Measurements from ENCODE around the gene CREB5.

Gene CREB5

DNA sequence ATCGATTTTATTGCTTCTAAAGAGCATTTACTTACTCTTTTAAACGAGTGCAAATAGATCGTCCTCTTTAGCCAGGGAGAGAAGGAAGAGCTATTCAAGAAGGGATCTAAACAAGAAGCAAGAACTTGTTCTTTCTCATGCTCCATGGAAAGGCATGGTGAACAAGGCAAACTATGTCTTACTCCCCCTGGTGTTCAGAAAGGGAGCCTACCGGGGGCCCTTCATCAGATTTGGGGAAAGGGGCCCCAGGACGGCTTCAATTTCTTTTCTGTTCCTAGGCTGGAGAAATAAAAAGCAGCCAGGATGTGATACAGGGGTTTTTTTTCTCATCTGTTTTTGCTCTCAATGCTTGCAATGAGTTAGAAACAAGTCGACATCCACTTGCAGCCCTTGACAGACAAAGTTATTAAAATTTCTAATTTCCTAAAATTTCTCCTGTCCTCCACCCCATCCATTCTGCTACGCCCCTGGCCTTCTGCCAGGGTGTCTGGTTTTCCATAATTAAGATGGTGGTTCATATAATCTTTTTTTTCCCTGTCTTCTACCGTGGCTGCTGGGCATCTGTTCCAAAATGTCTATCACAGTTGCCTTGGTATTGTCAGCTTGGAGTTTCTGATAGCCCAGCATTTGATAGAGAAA is 214.4 kb downstream of the CREB5 start:
- Histone ChIP-seq H3K36me3 (ENCODE audit: insufficient read depth) (no peaks in the 10 kb centered on the region), H3K4me2 (no peak overlapping the region), H3K79me2 (ENCODE audit: insufficient read depth, low read depth) (no peaks in the 10 kb centered on the region), H3K4me3 (IDR thresholded peaks at IDR 0.05; ENCODE audit: insufficient read depth, low read depth, low read length) (no peak overlapping the region), H4K20me1 (ENCODE audit: insufficient read depth) (no peaks in the 10 kb centered on the region), H3K27ac (no peak overlapping the region), H3K9ac (no peak overlapping the region), H2AFZ (ENCODE audit: low read depth) (no peak overlapping the region), H3K4me1 (ENCODE audit: low read depth, poor library complexity, severe bottlenecking) (peaks cover 7% of the 10 kb centered on the region), H3K27me3 (ENCODE audit: insufficient read depth, low read depth) (no peaks in the 10 kb centered on the region)
- TF ChIP-seq, protein P1, sequence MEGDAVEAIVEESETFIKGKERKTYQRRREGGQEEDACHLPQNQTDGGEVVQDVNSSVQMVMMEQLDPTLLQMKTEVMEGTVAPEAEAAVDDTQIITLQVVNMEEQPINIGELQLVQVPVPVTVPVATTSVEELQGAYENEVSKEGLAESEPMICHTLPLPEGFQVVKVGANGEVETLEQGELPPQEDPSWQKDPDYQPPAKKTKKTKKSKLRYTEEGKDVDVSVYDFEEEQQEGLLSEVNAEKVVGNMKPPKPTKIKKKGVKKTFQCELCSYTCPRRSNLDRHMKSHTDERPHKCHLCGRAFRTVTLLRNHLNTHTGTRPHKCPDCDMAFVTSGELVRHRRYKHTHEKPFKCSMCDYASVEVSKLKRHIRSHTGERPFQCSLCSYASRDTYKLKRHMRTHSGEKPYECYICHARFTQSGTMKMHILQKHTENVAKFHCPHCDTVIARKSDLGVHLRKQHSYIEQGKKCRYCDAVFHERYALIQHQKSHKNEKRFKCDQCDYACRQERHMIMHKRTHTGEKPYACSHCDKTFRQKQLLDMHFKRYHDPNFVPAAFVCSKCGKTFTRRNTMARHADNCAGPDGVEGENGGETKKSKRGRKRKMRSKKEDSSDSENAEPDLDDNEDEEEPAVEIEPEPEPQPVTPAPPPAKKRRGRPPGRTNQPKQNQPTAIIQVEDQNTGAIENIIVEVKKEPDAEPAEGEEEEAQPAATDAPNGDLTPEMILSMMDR (conservative IDR thresholded peaks at IDR 0.05; ENCODE audit: low read depth, low read length), result peak; percentile 93

DNA sequence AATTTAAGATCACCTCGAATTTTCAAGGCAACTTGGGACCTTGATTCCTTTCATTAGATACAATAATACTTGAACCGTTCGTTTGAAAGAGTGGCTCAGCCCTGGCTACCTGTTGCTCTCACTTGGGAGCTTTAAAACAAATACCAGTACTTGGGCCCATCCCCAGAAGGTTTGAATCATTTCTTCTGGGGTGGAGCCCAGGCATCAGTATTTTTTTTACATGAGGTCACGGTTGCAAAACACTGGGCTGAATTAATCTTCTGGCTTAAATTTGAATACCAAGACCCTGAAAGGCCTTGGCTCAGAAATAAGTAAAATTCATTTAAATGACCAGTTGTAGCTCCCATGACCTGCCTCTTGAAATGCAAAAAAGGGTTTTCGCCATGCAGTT is 214.9 kb downstream of the CREB5 start:
- H3K9ac ChIP-seq, result no peak overlapping the region
- H2AFZ ChIP-seq (ENCODE audit: low read depth), result no peak overlapping the region
- peaks cover 7% of the 10 kb centered on the region for H3K4me1 ChIP-seq (ENCODE audit: low read depth, poor library complexity, severe bottlenecking)
- no peak overlapping the region for H3K4me2 ChIP-seq
- no peaks in the 10 kb centered on the region for H3K27me3 ChIP-seq (ENCODE audit: insufficient read depth, low read depth)
- TF ChIP-seq, protein P1 (conservative IDR thresholded peaks at IDR 0.05; ENCODE audit: low read depth, low read length), result no peak
- H4K20me1 ChIP-seq (ENCODE audit: insufficient read depth), result no peaks in the 10 kb centered on the region
- H3K36me3 ChIP-seq (ENCODE audit: insufficient read depth), result no peaks in the 10 kb centered on the region
- H3K27ac ChIP-seq, result no peak overlapping the region
- H3K4me3 ChIP-seq (IDR thresholded peaks at IDR 0.05; ENCODE audit: insufficient read depth, low read depth, low read length), result no peak overlapping the region
- H3K79me2 ChIP-seq (ENCODE audit: insufficient read depth, low read depth), result no peaks in the 10 kb centered on the region

GRCh38 chr7:28627896-28628295 is 215.6 kb downstream of the CREB5 start:
- H3K36me3 ChIP-seq (ENCODE audit: insufficient read depth), result no peaks in the 10 kb centered on the region
- peaks cover 7% of the 10 kb centered on the region for H3K4me1 ChIP-seq (ENCODE audit: low read depth, poor library complexity, severe bottlenecking)
- no peak overlapping the region for H3K27ac ChIP-seq
- TF ChIP-seq, protein P1 (conservative IDR thresholded peaks at IDR 0.05; ENCODE audit: low read depth, low read length), result no peak
- no peak overlapping the region for H2AFZ ChIP-seq (ENCODE audit: low read depth)
- no peak overlapping the region for H3K4me2 ChIP-seq
- no peak overlapping the region for H3K9ac ChIP-seq
- no peaks in the 10 kb centered on the region for H3K79me2 ChIP-seq (ENCODE audit: insufficient read depth, low read depth)
- H3K4me3 ChIP-seq (IDR thresholded peaks at IDR 0.05; ENCODE audit: insufficient read depth, low read depth, low read length), result no peak overlapping the region
- H4K20me1 ChIP-seq (ENCODE audit: insufficient read depth), result no peaks in the 10 kb centered on the region
- H3K27me3 ChIP-seq (ENCODE audit: insufficient read depth, low read depth), result no peaks in the 10 kb centered on the region

GRCh38 chr7:28629216-28629842 is 217.0 kb downstream of the CREB5 start:
- H3K27me3 ChIP-seq (ENCODE audit: insufficient read depth, low read depth), result no peaks in the 10 kb centered on the region
- H3K9ac ChIP-seq, result no peak overlapping the region
- no peak overlapping the region for H3K4me3 ChIP-seq (IDR thresholded peaks at IDR 0.05; ENCODE audit: insufficient read depth, low read depth, low read length)
- H3K79me2 ChIP-seq (ENCODE audit: insufficient read depth, low read depth), result no peaks in the 10 kb centered on the region
- H3K36me3 ChIP-seq (ENCODE audit: insufficient read depth), result no peaks in the 10 kb centered on the region
- no peaks in the 10 kb centered on the region for H4K20me1 ChIP-seq (ENCODE audit: insufficient read depth)
- no peak overlapping the region for H3K27ac ChIP-seq
- no peak overlapping the region for H3K4me2 ChIP-seq
- no peaks in the 10 kb centered on the region for H3K4me1 ChIP-seq (ENCODE audit: low read depth, poor library complexity, severe bottlenecking)
- no peak overlapping the region for H2AFZ ChIP-seq (ENCODE audit: low read depth)
- TF ChIP-seq, protein P1 (conservative IDR thresholded peaks at IDR 0.05; ENCODE audit: low read depth, low read length), result no peak
